ENCODE measurements around the gene ACOX2.
A peak's percentile ranks its signal among the peaks of the same experiment; 100 is the strongest.

Gene ACOX2

GRCh38 chr3:58471025-58471887 lies 65.7 kb downstream of the ACOX2 start:
- DNase-seq (ENCODE audit: low spot score): peak; percentile 66

DNA sequence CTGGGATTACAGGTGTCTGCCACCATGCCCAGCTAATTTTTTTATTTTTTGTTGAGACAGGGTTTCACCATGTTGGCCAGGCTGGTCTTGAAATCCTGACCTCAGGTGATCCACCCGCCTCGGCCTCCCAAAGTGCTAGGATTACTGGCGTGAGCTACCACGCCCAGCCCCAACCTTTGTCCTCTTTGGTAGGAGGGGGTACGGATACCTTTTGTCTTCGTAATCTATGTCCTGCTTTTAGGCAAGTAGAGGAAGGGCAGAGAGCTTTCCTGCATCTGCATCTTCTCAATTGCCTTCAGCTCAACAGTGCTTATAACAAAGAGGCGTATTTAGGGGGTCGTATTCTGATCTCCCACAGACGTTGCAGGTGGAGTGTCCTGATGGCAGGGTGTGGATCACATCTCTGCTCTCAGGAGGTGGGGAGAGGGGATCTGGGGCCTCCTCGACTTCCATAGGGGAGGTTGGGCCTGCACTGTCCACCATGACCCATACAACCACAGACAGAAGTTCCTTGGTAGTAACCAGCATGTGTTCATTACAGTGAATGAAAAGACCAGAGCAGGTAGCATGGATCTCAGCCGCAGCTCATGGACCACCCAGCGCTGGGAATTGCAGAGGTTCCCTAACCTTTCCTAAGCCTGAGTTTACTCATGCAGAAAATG lies 66.5 kb downstream of the ACOX2 start:
- DNase-seq (ENCODE audit: low spot score): no peak

- no peak for DNase-seq (ENCODE audit: low spot score)
Measured at GRCh38 chr3:58469096-58469495, 67.9 kb downstream of the ACOX2 start.

DNA sequence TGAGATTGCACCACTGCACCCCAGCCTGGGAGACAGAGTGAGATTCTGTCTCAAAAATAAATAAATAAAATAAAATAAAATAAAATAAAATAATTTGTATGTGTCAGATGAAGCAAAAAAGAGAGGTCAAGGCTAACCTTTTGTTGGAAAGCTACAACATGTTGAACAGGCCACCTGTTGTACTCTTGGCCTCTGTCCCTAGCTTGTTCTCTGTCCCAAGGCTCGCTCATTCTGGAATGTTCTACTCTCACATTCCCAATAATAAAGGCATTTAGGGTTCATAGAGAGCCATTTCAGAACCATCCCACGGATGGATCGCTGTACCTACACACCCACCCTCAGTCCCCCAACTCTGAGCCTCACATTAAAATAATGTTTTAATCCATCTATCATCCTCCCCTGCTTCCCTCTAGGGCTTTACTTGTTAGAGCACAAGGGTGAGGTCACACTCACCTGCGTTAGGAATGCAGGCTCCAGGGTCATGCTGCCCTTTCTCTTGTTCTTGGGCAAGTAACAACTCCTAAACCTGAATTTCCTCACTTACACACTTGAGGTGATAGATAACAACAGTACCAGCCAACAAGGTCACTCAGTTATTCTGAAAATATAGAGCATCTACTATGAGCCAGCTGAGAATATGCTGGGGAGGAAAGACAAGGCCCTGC lies 70.0 kb downstream of the ACOX2 start:
- no peak for DNase-seq (ENCODE audit: low spot score)

DNA sequence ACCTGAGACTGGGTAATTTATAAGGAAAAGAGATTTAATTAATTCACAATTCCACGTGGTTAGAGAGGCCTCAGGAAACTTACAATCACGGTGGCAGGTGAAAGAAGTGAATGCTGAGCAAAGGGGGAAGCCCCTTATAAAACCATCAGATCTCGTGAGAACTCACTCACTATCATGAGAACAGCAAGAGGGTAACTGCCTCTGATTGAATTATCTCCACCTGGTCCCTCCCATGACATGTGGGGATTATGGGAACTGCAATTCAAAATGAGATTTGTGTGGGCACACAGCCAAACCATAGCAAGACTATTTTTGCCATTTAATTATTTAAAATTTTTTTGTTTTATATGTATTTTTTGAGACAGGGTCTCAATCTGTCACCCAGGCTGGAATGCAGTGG lies 72.1 kb downstream of the ACOX2 start:
- DNase-seq (ENCODE audit: low spot score): no peak

- DNase-seq (ENCODE audit: low spot score): no peak
Measured at GRCh38 chr3:58463942-58464271, 73.1 kb downstream of the ACOX2 start.

- peak; percentile 84 for DNase-seq (ENCODE audit: low spot score)
Measured at GRCh38 chr3:58463181-58463941, 73.6 kb downstream of the ACOX2 start.

DNA sequence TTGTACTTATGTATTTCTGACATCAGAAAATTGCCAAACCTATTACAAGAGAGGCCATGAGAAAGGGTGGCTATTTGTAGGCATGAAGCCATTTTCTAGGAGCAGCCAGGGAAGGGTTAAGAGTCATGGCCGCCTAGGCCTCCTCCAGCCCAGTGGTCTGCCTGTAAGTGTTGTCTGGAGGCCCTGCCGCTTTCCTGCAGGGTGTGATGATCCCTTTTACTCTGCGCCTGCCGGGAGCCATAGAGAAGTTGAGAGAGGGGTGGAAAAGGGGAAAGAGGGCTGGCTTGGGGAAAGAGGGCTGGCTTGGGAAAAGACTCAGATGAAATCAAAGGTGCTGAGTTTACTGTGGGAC lies 74.2 kb downstream of the ACOX2 start:
- DNase-seq (ENCODE audit: low spot score): peak; percentile 62

DNA sequence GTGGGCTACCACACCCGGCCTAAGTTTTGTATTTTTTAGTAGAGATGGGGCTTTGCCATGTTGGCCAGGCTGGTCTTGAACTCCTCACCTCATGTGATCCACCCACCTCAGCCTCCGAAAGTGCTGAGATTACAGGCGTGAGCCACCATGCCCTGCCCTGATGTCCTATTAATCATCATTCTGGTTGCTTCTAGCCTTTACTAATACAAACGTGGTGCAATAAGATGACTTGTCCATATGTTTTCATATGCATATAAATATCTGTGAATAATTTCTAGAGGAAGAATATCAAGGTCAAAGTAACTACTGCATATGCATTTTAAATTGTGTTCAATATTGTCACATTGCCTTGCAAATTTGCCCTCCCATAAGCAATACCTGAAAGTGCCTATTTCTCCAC lies 77.8 kb downstream of the ACOX2 start:
- DNase-seq (ENCODE audit: low spot score): no peak

Data from iPS-NIHi11 (cell line).